HG02763 (cell line): ENCODE measurements around the gene PAK5.
"Not testable (repeated sequence)": the region's sequence is repeated elsewhere in the genome, so short reads cannot be mapped to it uniquely, and the experiment has no call there.

Experiments
- ATAC-seq: cut with Tn5 transposase; IDR thresholded peaks from one replicate; pipeline ENCODE4 v1.9.1; 2021; ENCODE audit warnings: mild to moderate bottlenecking, moderate library complexity; ENCODE audit not compliant: unreplicated experiment

The PAK5 gene

DNA sequence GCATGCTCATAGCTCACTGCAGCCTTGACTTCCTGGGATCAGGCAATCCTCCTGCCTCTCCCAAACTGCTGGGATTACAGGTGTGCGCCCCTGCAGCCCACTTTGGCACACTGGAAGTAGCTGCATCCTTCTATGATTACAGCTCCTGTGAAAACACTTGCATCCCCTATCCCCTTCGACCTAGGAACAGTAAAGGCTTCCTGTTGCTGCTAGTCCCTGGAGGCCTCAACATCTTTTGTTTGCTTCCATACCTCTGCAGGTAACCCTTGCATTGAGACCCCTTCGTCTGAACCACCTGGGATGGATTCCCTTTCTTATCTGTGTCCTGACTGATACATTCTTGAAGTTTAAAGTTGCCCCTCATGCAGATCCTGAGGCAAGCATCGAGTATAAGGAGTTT lies 152.4 kb downstream of the PAK5 start:
- ATAC-seq = no peak

DNA sequence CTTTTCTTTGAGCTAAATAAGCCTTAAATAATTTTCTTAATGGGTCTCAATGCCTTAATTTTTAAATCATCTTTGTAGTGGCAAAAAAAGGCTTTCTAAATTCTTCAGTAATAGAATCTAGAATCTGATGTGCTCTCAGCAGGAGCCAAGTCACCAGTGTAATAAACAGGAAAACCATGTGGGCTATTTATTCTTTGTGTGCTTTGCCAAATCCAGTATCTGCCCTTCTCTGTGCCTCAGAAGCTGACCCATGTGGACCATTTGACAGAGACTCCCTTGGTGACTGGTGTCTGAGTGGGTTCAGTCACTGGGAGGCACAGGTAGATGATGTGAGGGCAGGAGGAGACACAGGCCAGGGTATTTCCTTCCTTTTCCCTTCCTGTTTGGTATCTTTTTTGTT lies 152.9 kb downstream of the PAK5 start:
- no peak for ATAC-seq

DNA sequence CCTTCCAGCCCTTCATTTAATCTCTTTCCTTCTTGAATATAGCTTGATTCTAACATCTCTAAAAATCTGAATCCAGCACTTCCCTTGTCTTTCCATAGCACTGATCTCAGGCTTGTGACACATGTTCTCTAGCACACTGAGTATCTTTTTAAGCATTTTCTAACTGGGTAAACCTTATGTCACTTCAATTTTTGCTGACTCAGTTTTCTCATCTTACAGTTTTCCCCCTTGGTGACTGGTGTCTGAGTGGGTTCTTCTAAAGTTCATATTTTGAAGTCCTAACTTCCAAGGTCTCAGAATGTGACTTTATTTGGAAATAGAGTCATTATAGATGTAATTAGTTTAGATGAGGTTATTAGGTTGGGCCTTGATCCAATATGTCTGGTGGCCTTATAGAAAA lies 153.9 kb downstream of the PAK5 start:
- ATAC-seq = no peak

DNA sequence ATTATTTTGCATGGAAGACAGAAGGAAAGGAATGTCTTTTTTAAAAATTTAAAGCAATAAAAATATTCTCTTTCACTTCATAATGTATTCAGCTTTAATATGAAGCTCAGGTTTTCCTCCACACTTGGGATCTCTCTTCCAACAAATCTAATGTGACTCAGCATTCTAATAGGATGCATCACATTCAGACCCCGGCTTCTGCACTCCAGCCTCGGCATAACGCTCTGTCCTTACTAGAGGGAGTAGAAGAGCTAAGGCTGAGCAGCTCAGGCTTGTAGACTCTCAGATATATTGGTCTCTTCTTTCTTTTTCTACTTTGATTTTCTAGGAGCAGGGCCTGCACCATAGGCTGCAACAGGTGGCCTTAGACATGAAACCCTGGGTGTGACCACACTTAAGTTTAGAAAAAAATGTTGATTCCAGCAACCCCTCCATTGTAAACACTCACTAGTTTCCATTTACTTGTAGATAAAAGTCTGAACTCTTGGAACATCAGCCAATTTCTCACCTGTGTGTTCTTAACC lies 161.7 kb downstream of the PAK5 start:
- ATAC-seq = no peak

DNA sequence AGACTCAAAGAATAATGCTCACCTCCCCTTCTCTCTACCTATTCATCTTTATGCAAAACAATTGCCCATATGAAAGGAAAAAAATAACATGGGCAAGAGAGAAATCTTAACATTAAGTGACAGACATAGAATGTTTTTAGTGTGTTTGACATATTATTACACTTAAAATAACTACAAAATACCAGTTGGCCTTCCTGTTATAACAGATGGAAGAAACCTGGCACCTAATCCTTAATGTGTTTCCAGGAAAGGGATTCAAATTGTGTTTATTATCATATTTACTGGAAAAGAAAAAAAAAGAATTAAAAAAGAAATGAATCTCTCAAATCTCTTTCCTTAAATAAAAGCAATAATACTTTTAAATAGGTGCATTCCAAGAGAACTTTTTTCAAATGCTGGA lies 165.9 kb downstream of the PAK5 start:
- no peak for ATAC-seq

DNA sequence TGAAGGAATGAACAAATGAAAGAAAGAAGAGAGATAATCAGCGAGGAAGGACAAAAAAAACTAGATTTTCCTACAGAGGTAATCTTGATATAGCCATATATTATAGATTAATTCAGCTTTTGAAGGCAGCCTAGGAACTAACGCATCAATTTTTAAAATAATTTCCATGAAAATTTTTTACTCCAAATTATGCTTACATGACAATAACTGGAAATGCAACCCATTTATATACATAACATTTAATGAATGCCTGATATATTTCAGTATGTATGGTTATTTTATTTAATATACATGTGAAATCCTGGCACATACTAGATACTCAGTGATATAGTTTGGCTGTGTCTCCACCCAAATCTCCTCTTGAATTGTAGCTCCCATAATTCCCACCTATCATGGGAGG lies 166.8 kb downstream of the PAK5 start:
- no peak for ATAC-seq

DNA sequence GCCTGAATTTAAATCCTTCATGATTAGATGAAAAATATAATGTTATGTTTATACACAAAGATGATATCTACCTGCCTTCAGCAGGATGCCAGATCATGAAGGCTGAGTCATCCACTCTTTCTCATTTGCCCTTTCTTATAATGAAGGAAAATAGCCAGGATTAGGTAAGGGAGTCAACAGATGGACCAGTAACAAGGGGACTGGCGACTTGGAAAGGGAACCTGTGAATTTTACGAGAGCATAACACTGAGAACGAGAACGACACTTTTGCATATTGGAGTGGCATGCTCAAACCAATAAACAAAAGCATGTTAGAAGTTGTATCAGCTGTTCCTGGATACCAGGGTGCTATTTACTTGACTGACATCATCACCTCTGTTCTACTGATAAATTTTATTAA lies 170.5 kb downstream of the PAK5 start:
- no peak for ATAC-seq

DNA sequence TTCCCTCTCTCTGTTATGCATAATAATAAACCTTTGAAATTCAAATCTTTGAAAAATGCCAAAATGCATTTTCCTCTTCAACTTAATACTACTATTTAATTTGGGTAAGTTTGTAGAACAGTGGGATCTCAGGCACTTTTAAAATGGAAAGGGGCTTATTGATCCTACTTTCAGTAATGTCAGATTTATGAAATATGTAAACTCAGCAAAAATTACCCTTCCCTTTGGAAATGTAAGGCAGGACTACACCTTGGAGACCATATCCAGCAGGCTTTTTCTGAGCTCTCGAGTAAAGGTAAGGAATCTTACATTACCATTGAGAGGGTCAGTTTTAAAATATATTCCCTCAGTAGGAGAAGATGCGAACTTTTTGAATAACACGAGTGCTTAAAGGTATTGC lies 175.5 kb downstream of the PAK5 start:
- ATAC-seq = no peak

DNA sequence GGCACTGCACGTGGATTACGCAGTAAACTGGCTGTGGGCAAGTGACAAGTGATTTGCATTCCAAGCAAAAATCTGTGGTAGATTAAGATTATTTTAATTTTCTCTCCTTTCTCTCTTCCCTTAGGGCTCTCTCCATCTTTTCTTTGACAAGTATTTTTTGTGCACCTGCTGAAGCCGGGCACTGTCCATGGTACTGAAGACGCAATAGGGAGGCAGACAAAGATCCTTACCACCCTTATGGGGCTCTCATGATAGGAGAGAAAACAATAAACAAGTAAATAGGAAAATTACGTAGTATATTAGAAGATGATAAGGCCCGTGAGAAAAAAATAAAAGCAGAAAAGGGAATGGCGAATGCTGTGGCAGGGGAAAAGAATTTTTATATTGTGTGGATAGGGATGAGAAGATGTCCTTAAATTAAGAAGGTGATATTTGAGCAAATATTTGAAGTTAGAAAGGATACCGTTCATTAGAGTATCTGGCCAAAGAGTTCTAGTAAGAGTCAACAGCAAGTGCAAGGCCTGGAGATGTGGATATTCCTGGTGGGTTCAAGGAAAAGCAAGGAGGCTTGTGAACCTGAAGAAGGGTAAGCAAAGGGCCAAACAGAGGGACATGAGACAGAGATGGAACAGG lies 178.5 kb downstream of the PAK5 start:
- no peak for ATAC-seq

DNA sequence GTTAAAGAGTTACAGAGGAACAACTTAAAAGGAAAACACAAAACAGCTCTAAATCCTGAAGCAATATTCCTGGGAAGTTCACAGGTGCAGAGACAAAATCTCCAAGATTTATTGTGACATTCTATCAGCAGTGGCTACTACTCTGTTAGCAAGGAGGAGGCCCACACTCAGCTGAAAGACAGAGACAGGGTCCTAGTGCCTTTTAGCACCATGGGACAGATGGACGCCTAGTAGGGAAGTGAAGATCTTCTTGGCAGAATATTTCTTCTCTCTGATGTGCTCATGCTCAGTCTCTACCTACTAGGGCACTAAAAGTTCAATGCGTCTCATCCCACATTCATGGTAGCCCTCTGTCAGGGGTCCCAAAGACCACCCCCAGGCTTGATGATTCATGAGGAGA lies 191.1 kb downstream of the PAK5 start:
- ATAC-seq = no peak

DNA sequence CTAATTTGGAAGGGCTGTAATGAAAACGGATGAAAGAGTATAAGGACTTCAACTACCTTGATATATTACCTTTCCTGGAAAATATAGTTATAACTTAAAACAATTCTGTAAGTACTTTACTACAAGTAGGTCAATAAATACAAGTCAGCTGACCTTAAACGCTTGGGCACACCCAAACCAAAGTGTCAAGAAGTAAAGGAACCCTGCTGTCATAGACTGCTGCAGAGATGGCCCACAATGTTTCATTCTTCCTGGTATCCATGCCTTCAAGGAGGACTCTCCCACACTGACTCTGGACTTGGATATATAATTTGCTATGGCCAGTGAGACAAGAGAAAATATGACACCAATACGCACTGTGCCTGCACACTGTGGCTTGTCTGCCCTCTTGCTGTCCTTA lies 192.5 kb downstream of the PAK5 start:
- no peak for ATAC-seq

DNA sequence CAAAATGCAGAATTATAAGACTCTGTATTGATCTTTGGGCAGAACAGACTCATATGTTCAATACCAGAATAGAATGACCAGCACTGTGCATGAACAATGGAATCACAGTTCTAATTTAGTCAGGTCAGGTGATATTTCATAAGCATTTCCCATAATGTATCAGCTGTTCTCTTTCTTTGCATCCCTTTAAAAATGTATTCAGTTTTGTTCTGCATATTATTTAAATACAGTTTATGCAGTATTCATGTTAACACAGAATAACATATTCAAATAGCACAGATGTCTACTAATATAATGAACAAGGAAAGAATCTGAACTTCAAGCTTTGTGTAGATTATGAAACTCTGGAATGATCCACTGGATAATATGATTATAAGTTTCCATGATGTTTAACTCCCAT lies 196.0 kb downstream of the PAK5 start:
- ATAC-seq = no peak

DNA sequence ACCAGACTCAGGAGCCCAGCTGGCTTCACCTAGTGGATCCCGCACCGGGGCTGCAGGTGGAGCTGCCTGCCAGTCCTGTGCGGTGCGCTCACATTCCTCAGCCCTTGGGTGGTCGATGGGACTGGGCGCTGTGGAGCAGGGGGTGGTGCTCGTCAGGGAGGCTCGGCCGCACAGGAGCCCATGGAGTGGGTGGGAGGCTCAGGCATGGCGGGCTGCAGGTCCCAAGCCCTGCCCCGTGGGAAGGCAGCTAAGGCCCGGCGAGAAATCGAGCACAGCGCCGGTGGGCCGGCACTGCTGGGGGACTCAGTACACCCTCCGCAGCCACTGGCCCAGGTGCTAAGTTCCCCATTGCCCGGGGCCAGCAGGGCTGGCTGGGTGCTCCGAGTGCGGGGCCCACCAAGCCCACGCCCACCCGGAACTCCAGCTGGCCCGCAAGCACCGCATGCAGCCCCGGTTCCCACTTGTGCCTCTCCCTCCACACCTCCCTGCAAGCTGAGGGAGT lies 197.3 kb downstream of the PAK5 start:
- ATAC-seq = not testable (repeated sequence)

DNA sequence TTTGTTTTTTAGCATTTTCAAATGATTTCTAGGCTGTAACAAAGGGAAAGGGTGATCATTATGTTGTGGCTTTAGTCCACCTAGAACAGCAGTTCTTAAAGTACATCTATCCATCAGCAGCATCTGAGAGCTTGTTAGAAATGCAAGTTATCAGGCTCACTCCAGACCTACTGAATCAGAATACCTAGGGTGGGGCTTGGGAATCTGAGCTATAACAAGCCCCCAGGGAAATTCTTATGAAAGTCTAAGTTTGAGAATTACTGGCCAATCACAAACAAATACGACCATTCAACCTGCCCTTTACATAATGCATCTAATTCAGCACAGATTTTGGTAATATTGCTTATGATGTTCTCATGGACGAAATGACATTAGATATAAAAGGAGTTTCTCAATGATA lies 201.0 kb downstream of the PAK5 start:
- ATAC-seq = no peak

DNA sequence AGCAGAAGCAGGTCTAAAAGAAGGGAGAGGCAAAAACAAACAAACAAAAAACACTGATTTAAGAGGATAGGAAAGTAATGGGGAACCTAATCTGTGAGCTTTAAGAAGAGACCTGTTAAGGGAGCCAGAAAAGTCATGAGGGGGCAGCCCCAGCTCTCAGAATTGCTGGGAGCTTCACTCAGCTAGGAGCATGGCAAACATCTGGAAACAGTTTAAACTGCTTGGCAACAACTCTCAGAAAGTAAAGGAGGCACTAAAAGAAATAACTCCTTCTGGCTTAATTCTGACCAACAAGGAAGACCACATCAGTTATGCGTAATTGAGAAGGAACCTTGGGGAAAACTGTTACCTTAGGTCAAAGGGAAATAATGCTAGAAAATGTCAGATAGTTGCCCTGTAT lies 203.1 kb downstream of the PAK5 start:
- no peak for ATAC-seq

DNA sequence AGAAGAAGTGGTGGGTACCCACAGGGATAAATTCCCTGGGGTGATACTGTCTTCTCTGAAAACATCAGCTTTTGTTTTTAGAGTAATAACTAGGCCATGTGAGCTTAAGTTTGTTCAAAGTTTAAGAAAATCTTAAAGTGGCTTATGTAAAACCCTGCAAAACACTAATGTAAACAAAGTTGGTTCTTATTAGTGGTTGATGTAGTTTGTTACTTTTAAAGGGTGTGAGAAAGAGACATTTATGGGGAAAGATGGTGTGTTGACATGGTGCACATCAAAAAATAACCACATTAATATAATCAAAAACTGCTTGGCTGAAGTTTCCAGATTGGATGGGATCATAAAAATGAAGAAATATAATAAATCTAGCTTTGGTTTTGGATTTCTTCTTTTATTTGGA lies 204.5 kb downstream of the PAK5 start:
- no peak for ATAC-seq

DNA sequence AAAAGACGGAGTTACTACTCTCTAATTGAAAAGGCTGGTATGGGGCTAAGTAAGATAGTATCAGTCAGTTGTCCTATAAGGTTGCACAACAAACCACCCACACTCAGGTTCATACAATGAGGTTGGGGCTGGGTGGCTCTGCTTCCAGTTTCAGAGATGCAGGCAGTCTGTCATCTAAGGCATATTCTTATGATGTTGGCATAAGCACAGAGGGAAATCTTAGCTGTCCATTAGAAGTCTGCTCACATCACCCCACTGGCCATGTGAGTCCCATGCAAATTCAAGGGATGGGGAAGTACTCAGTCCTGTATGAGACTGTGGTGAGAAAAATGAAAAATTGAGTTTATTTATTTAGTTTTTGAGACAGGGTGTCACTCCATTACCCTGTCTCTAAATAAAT lies 205.9 kb downstream of the PAK5 start:
- ATAC-seq = no peak

DNA sequence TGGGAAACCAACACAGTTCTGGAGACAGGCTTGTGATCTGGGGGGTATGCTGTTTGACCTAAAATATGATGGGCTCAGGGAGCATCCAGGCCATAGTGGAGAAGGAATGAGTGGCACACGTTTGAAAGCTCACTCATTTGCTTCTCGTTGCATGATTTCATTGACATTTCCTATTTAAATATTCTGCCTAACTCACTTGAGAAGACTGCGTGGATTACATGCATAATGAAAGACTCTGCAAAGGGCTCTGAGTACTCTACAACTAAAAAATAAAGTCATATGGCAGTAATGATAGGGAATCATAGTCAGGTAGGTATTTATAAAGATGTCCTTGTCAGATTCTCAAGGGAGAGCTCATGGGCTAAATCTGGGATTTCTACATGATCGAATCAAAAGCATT lies 206.6 kb downstream of the PAK5 start:
- ATAC-seq = no peak

DNA sequence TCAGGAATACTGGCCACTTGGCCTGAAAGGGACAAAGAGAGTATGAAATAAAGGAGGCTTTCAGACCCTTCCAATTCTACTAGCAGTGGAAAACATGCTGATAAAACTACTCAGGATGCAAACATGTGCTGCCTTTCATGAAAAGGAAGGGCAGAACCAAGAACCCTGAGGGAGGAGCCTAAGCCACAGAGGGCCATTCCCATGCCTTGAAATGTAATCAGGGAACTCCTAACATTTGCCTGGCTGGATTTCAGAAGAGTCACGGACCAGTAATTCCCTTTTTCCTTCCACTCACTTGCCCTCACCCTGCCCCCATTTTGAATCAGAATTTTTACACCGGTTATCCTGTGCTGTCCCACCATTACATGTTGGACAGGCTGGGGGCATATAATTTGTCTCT lies 208.3 kb downstream of the PAK5 start:
- ATAC-seq = no peak

DNA sequence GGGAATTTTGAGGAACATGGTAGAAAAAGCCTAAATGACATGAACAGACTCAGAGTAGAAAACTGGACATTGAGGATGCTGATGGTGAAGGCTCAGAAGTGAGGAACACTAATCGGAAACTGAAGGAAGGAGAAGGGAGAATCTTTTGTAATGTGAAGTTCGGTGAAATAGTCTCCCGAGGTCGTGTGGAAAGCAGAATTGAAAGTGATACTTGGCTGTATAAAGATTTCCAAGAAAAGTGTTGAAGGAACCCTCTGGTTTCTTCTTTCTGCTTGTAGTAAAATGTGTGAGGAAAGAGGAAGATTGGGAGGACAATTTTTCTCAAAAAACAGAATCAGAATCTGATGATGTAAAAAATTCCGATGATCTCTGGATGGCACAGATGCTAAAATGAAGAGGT lies 209.0 kb downstream of the PAK5 start:
- no peak for ATAC-seq

DNA sequence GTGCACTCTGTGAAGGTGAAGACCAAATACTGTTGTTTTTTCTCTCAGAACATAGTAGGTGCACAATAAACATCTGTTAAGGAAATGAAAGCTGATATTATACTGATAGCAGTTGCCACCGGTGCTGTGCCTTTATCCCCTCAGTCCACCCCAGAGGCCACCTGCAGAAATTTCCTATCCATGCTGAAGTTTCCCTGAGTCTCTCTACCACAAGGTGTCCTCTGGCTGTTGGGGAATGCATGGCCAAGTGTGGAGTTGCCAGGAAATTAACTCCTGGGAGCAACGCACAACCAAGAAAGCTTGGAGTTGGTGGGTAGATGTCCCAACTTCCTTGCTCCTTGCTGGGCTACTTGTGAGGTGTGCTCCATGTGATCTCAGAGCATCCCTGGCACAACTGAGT lies 210.3 kb downstream of the PAK5 start:
- no peak for ATAC-seq

DNA sequence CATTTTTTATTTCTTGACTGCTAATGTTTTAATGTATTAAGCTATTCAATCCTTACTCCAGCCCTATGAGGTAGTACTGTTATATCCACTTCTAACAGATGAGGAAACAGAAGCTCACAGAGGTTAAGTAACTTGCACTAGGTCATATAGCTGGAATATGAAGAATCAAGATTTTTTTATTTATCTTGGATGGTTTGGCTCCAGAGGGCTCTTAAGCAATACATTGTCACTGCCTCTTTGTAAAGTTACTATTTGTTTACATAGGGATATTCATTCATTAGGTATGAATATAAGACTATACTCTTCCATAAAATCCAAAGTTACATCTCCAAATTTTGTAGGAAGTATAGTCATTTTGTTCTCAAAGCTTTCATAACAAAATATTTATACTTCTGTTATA lies 210.7 kb downstream of the PAK5 start:
- ATAC-seq = no peak

DNA sequence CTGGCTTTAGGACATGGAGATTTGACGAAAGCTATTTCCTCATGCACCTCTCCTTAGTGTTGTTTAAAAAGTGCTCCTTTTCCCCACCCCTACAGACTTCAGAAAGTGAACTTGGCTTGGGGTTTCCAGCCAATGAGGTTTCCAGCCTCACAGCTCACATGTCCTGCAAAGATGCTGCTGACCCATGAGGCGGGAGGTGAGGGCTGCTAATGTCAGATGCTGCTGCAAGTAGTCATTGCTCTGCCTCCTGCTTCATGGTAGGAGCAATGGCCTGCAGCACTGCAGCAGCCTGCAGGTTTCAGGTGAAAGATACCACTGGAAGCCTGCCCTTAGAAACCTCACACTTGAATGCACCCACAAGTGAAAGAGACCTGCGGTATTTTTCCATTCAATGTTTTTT lies 211.7 kb downstream of the PAK5 start:
- no peak for ATAC-seq
